Muscle layer of colon (tissue), 2 donors: ENCODE data around the gene TMEM63C.

Experiments used
- H3K27ac ChIP-seq: one replicate; pipeline ENCODE4 v1.7.0; 2013; ENCODE audit warnings: low read depth, mild to moderate bottlenecking, low read length, moderate library complexity
- H3K27me3 ChIP-seq, 2 donors: one replicate each; pipeline ENCODE4 v1.7.0; 2013; ENCODE audit warnings: low read length in 2 of 2, mild to moderate bottlenecking in 2 of 2; ENCODE audit not compliant: insufficient read depth in 2 of 2, control insufficient read depth in 1 of 2
- H3K36me3 ChIP-seq: one replicate; pipeline ENCODE4 v1.7.0; 2013; ENCODE audit warnings: mild to moderate bottlenecking, low read length; ENCODE audit not compliant: insufficient read depth
- H3K4me1 ChIP-seq: one replicate; pipeline ENCODE4 v1.7.0; 2013; ENCODE audit warnings: mild to moderate bottlenecking, low read length; ENCODE audit not compliant: insufficient read depth
- H3K4me3 ChIP-seq, 2 donors: one replicate each; pipeline ENCODE4 v1.7.0; 2013; ENCODE audit warnings: low read length in 2 of 2, low read depth in 1 of 2, mild to moderate bottlenecking in 1 of 2, moderate library complexity in 1 of 2
- H3K9ac ChIP-seq: one replicate; pipeline ENCODE4 v1.7.0; 2013; ENCODE audit warnings: low read length
- H3K9me3 ChIP-seq: one replicate; pipeline ENCODE4 v1.7.0; 2013; ENCODE audit warnings: mild to moderate bottlenecking, low read length
- donor health status: abdominal sarcoma.
- donor health status: Adenocarcinoma of cecum.

The TMEM63C gene

DNA sequence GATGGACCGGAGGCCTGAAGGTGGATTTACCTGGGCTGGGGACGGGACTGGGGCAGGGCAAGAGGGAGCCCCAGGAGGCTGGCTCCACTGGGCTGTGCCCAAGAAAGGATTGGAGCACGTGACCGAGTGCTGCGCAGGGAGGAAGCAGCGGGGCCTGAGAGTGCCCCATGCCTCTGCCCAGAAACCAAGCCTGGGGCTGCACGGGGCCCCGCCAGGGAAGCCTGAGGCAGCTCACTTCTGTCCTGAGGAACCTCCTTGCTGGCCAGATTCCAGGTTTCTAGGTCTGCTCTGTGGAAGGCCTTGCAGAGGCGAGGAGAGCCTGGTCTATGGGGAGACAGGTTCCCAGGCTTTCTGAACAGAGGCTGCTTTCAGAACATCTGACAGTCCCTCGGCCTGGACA is 79.0 kb downstream of the TMEM63C start:
- Histone ChIP-seq H3K9ac (no peak overlapping the region), H3K4me3 (no peak overlapping the region), H3K36me3 (no peaks in the 10 kb centered on the region), H3K9me3 (no peaks in the 10 kb centered on the region), H3K4me1 (no peaks in the 10 kb centered on the region), H3K27ac (no peak overlapping the region), H3K27me3 (peaks cover 0 to 13% of the 10 kb centered on the region in 2 donors)

DNA sequence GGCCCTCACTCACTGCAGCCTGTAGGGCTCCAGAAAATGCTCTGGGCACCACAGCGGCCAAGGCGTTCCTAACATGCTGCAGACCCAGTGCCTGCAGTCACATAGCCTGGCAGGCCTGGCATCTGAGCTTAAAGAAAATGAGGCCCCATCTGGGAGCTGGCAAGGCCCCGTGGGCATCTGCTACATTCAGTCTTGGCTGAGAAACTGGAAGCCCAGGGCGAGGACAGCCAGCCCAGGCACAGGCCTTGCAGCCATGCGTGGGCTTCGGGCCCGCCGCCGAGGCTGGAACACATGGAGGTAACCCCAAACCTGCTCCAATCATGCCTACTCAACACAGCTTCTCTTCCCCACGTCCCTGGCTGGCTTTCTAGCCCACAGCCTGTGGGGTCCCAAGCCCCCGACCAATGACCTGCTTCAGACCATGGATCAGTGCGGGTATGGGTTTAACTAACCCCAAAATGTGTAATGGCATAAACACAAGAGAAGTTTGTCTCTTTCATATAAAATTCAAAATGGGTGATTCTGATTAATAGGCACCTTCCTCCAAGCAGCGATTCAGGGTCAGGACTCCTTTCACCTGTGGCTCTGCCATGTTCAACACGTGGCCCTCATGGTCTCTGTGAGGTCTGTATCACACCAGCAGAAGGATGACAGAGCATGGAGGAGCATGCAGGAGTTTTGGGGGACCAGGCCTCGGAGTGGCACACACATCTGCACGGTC is 83.0 kb downstream of the TMEM63C start:
- H3K9me3 ChIP-seq = peaks cover 6% of the 10 kb centered on the region
- H3K27ac ChIP-seq = no peak overlapping the region
- H3K36me3 ChIP-seq = no peaks in the 10 kb centered on the region
- H3K9ac ChIP-seq = no peak overlapping the region
- H3K4me1 ChIP-seq = no peaks in the 10 kb centered on the region
- peaks cover 4 to 15% of the 10 kb centered on the region in 2 donors for H3K27me3 ChIP-seq
- H3K4me3 ChIP-seq = no peak overlapping the region

DNA sequence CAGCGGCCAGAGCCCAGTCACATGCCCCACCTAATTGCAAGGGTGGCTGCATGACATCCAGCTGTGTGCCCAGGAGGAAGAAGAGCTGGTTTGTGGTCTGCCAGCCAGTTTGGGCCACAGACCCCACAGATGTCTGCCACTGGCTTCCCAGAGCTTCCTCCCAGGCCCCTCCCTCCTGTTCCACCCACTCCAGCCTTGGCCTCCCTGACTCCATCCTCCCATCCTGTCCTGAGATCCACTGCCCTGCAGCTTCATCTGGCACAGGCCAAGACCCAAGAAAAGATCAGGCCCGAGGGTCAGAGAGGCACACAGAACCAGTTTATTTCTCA is 83.6 kb downstream of the TMEM63C start:
- Histone ChIP-seq H3K27ac (no peak overlapping the region), H3K4me1 (no peaks in the 10 kb centered on the region), H3K9me3 (peaks cover 6% of the 10 kb centered on the region), H3K36me3 (no peaks in the 10 kb centered on the region), H3K4me3 (no peak overlapping the region), H3K9ac (no peak overlapping the region), H3K27me3 (peaks cover 4 to 15% of the 10 kb centered on the region in 2 donors)

DNA sequence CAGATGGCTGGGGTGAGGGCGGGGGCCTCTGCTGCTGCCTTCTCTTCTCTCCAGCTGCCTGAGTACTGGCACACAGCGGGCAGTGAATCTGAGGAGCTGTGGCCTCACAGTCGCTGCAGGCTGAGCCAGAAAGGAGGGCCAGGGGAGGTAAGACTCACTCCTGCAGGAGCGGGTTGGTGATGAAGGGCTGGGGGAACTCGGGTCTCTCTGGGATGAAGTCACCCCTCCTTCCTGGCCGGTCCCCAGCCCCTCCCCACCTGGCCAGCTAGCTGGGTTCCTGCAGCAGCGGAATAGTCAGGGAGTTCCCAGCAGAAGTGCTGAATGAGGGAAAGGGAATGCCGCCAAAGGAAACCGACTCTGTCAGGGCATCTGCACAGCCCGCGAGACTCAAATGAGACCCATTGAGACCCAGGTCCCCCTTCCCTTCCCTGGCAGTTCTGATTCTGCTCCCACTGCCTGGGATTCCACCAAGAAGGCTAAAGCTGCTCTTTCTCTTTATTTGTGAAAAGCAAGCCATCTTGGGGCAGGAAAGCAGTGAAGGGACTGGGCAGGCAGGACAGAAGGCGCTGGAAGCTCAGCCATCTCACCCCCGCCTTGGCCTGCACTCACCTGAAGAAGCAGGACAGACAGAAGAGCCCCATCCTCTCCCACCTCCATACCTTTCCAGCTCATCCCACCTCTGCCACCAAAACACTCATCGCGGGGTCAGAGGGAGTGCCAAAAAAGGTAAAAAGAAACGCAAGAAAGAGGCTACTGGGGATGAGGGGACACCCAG is 84.2 kb downstream of the TMEM63C start:
- Histone ChIP-seq H3K4me1 (no peaks in the 10 kb centered on the region), H3K27ac (no peak overlapping the region), H3K27me3 (peaks cover 6 to 15% of the 10 kb centered on the region in 2 donors), H3K36me3 (no peaks in the 10 kb centered on the region), H3K9me3 (peaks cover 6% of the 10 kb centered on the region), H3K9ac (no peak overlapping the region), H3K4me3 (no peak overlapping the region)

DNA sequence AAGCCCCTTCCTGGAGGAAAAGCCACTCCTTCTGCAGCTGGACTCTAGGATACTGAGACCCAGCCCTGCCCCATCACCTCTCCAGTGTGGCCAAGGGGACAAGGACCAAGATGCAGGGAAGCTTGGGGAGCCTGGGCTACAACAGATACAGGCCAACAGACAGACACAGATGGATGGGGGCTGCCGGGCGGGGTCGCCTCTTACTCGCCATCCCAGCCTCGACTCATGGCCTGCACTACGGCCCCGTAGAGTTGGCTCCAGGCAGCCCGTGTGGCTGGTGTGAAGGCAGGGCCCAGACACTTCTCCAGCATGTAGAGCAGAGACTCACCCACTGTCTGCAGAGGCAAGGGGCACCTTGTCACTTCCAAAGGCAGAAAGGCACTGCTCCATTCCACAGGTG is 84.7 kb downstream of the TMEM63C start:
- Histone ChIP-seq H3K27ac (no peak overlapping the region), H3K27me3 (peaks cover 12 to 15% of the 10 kb centered on the region in 2 donors), H3K9ac (no peak overlapping the region), H3K36me3 (no peaks in the 10 kb centered on the region), H3K4me3 (no peak overlapping the region), H3K4me1 (no peaks in the 10 kb centered on the region), H3K9me3 (peaks cover 6% of the 10 kb centered on the region)

DNA sequence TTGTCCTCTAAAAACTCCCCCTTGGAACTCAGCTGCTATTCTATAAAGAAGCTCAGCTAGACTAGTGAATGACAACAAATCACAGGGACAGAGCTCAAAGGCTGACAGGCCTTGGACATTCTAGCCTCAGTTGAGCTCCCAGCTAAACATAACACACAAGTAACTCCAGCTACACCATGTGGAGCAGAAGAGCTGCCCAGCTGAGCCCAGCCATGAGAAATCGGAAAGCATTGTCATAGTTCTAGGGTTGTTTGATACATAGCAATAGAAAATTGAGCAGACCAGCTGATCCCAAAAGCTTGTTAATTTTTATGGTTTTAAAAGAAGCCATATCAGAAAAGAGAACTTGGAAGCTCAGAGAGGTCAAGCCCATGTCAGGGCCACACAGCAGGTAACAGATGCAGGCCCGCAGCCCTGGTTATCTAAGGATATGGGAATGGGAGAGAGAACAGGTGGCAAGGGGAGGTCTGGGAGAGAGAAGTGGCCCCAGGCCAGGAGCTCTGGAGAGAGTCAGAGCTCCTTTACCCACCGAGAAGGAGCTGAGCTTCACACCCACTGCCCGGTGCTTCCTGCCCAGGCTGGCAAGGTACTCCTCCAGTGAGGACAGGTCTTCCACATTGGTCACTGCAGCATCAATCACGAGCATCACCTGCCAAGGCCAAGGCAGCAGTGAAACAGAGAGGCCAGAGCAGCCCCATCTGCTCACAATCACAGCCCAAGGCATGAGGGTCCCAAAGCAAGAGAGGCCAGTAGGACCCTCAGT is 86.5 kb downstream of the TMEM63C start:
- Histone ChIP-seq H3K27me3 (peaks cover 15 to 23% of the 10 kb centered on the region in 2 donors), H3K9me3 (peaks cover 6% of the 10 kb centered on the region), H3K36me3 (no peaks in the 10 kb centered on the region), H3K4me1 (no peaks in the 10 kb centered on the region), H3K27ac (no peak overlapping the region), H3K4me3 (no peak overlapping the region), H3K9ac (no peak overlapping the region)

DNA sequence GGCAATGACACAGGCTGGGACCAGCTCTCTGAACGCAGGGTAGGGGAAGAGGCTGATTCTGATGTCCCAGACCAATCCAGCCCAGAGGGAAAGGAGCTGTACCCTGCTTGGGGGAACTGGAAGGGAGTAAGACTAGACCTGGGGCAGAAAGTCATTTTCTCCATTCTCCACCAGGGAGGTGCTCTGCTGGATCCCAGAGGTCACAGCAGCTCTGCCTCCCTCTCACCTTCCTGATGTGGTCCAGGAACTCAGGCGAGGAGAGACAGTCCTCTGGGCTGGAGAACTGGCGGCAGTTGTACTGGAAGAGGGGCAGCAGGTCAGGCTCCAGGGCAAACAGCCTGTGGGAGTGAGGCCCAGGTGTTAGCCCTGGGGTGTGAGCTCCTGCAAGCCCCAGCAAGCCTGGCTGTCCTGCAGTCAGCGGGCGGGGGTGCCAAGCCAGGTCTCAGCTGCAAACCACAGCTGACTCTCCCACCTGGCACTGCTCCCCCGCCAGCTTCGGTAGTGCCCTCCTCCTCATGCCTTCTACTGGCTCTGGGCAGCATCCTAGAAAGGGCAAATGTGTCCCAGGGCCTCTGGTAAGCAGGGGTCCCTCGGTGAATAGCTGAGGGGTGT is 87.5 kb downstream of the TMEM63C start:
- Histone ChIP-seq H3K4me1 (no peaks in the 10 kb centered on the region), H3K36me3 (no peaks in the 10 kb centered on the region), H3K9ac (no peak overlapping the region), H3K27ac (no peak overlapping the region), H3K9me3 (peaks cover 6% of the 10 kb centered on the region), H3K4me3 (no peak overlapping the region), H3K27me3 (peaks cover 15 to 23% of the 10 kb centered on the region in 2 donors)

DNA sequence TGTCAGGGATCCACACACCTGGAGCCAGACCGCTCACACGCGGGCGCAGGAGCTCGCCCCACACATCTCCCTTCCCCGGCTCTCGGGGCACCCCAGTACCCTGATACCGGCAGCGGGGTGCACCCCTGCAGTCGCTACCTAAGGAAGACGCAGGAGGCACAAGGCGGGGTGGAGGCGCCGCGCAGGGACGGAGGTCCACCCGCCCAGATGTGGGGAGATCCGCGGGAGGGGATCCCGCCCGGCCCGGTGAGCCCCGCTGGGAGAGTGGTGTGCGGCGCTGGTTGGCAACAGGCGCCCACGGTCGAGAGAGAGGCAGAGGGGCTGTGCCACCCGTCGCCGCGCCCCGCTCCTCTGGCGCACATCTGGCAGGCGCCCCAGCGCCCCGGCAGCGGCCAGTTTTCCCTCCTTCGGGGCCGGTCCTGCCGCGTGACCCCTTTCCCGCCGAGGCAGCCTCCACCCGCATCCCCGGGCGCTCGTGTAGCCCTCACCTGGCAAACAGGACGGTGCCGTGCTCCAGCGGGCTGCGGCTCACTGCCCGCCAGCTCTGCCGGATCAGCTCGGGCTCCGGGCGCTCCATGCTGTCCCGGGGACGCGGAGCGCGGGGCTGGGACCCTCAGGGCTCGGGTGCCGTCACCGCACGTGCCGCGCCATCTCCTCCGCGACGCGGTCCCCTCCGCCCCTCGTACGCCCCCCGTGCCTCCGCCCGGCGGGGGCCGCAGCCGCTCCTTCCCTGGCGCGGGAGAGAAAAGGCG is 88.9 kb downstream of the TMEM63C start:
- H3K9me3 ChIP-seq = peaks cover 6% of the 10 kb centered on the region
- no peak overlapping the region for H3K27ac ChIP-seq
- peaks cover 15 to 23% of the 10 kb centered on the region in 2 donors for H3K27me3 ChIP-seq
- H3K4me1 ChIP-seq = no peaks in the 10 kb centered on the region
- no peak overlapping the region for H3K9ac ChIP-seq
- no peak overlapping the region for H3K4me3 ChIP-seq
- no peaks in the 10 kb centered on the region for H3K36me3 ChIP-seq

DNA sequence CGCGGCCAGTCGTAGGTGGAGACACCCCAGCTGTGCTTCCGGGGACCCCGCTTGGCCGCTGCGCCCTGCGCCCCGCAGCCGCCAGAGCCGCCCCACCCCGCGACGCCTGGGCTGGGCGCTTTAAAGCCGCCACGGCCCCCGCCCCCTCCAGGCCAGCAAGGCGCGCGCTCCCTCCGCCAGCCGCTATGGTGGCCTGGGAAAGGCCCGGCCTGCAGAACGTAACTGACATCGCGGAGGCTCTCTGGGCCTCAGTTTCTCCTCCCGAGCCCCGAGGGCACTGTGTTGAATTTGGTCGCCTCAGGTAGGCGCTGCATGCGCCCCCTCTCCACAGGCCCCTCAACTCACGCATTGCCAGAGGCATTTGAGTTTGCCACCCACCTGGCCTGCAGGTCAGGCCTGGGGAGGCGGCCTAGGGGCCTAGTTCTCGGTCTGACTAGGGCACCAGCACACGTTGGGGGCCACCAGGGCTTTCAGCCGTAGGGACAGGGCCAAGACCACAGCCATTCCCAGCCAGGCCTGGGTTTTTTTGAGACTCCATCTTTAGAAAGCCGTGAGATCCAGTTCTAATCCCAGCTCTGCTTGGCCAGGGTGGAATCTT is 89.6 kb downstream of the TMEM63C start, which contains the start of gene NGB:
Gene NGB, minus strand, starts transcription at position 94 of the 598 bp plus-strand sequence. CDS start 269 bp downstream, outside the sequence.
- Histone ChIP-seq H3K4me1 (no peaks in the 10 kb centered on the region), H3K9ac (no peak within 1 kb of the TSS), H3K36me3 (no peaks in the 10 kb centered on the region), H3K4me3 (no peak within 1 kb of the TSS), H3K9me3 (peaks cover 6% of the 10 kb centered on the region), H3K27me3 (peaks cover 15 to 23% of the 10 kb centered on the region in 2 donors), H3K27ac (no peak within 1 kb of the TSS)

DNA sequence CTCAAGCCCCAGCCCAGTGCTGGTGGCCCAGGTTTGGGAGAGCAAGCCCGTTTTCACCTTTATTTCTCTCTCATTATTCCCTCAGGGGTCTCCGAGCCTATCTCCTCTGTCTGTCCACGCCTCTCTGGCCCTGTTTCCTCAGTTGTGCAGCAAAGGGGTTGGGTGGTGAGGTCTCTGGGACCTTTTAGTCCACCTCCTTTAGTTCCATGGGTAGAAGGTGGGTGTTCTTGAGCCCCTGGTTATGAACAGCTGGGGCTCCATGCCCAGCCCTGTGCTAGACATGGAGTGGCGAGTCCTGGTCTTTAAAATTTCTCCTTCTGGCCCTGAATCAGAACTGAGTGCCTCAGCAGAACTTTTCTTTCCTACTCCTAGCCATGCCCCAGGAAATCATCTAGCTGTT is 90.7 kb downstream of the TMEM63C start:
- H3K4me1 ChIP-seq = no peaks in the 10 kb centered on the region
- no peaks in the 10 kb centered on the region for H3K36me3 ChIP-seq
- H3K9me3 ChIP-seq = peaks cover 6% of the 10 kb centered on the region
- no peak overlapping the region for H3K9ac ChIP-seq
- peaks cover 15 to 23% of the 10 kb centered on the region in 2 donors for H3K27me3 ChIP-seq
- no peak overlapping the region for H3K27ac ChIP-seq
- no peak overlapping the region for H3K4me3 ChIP-seq
